Thoracic aorta (tissue), 2 donors: ENCODE measurements around the gene OR52M1. TPM values are rescaled to one million over a fixed set of nuclear protein-coding genes. Genes with fewer than 3 reads are reported as not detected.

Source experiments
- ATAC-seq: fragments of 150-250 bp; one replicate; pipeline ENCODE4 v1.8.0; 2017; ENCODE audit warnings: low read depth; ENCODE audit not compliant: insufficient number of reproducible peaks, low FRiP score
- DNase-seq: peaks from one replicate; pipeline ENCODE4 v3.0.0-alpha.2; 2020; ENCODE audit warnings: low spot score
- H3K27ac ChIP-seq, 2 donors: fragments of 200-600 bp; sonication (generic); 1 replicate in 1 of 2; 2 replicates in 1 of 2; pipeline ENCODE4 v1.5.1; 2016; ENCODE audit warnings: mild to moderate bottlenecking in 2 of 2, moderate library complexity in 2 of 2
- H3K27me3 ChIP-seq: fragments of 200-600 bp; sonication (generic); replicated peaks from 2 replicates; pipeline ENCODE4 v1.6.0; 2016; ENCODE audit warnings: mild to moderate bottlenecking; ENCODE audit not compliant: insufficient read depth
- H3K36me3 ChIP-seq: fragments of 200-600 bp; sonication (generic); one replicate; pipeline ENCODE4 v1.5.1; 2016
- H3K4me1 ChIP-seq, 2 donors: fragments of 200-600 bp; sonication (generic); 1 replicate in 1 of 2; 2 replicates in 1 of 2; pipeline versions ENCODE4 v1.5.1 to v1.6.0; 2016; ENCODE audit warnings: low read depth in 2 of 2, mild to moderate bottlenecking in 1 of 2; ENCODE audit not compliant: control insufficient read depth in 1 of 2
- H3K4me3 ChIP-seq: fragments of 200-600 bp; sonication (generic); 2 replicates; pipeline ENCODE4 v1.5.1; 2016; ENCODE audit warnings: mild to moderate bottlenecking
- H3K9me3 ChIP-seq: fragments of 200-600 bp; sonication (generic); 2 replicates; pipeline ENCODE4 v1.5.1; 2016
- total RNA-seq, 2 donors: library from RNA; depleted of rRNA; stranded (reverse); fragments of >200 nt; gene quantifications; one replicate each; pipeline versions ENCODE4 v1.1.0 to v1.2.3, GENCODE V29; 2016
- TF ChIP-seq, protein P1 (sequence below): fragments of 200-600 bp; sonication (generic); IDR thresholded peaks from one replicate; pipeline ENCODE4 v1.5.1; 2019; ENCODE audit warnings: antibody characterized with exemption

OR52M1 gene
- total RNA-seq, 2 donors from 2014 or later, result not detected

DNA sequence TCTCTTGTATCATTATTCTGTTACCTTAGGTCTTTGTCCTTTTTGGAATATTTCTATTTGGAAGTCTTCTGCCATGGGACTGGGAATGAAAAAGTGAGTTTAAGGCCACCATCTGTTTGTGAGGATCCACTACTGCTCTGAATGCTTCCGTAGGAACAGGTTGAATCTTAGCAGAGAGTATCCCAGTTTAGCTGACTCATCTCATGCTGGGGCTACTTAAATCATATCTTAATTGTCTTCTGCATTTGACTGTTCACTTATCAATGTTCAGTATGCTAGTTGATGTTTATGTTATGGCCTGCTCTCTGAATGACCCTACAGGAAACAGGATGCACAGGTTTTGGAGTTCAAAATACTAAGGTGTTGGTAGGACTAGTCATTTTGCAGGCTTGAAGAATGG lies 35.1 kb downstream of the OR52M1 start:
- DNase-seq, result no peak

GRCh38 chr11:4581443-4581842 lies 36.5 kb downstream of the OR52M1 start, which contains the start of gene OR52I2:
OR52I2 (plus strand) TSS chr11:4581743.
- no peaks in the 10 kb centered on the region for H3K4me1 ChIP-seq
- no peaks in the 10 kb centered on the region for H3K9me3 ChIP-seq
- H3K4me3 ChIP-seq, result no peak within 1 kb of the TSS
- DNase-seq, result no peak
- H3K27ac ChIP-seq, result no peak within 1 kb of the TSS
- no peak for ATAC-seq
- TF ChIP-seq, protein P1, sequence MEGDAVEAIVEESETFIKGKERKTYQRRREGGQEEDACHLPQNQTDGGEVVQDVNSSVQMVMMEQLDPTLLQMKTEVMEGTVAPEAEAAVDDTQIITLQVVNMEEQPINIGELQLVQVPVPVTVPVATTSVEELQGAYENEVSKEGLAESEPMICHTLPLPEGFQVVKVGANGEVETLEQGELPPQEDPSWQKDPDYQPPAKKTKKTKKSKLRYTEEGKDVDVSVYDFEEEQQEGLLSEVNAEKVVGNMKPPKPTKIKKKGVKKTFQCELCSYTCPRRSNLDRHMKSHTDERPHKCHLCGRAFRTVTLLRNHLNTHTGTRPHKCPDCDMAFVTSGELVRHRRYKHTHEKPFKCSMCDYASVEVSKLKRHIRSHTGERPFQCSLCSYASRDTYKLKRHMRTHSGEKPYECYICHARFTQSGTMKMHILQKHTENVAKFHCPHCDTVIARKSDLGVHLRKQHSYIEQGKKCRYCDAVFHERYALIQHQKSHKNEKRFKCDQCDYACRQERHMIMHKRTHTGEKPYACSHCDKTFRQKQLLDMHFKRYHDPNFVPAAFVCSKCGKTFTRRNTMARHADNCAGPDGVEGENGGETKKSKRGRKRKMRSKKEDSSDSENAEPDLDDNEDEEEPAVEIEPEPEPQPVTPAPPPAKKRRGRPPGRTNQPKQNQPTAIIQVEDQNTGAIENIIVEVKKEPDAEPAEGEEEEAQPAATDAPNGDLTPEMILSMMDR, result no peak
- H3K27me3 ChIP-seq, result no peaks in the 10 kb centered on the region
- H3K36me3 ChIP-seq, result no peaks in the 10 kb centered on the region

More for the DNA sequence above, 35.1 kb downstream of the OR52M1 start:
- no peaks in the 10 kb centered on the region for H3K27me3 ChIP-seq
- ATAC-seq, result no peak
- no peaks in the 10 kb centered on the region for H3K36me3 ChIP-seq
- no peak overlapping the region for H3K4me3 ChIP-seq
- no peaks in the 10 kb centered on the region for H3K4me1 ChIP-seq
- no peaks in the 10 kb centered on the region for H3K9me3 ChIP-seq
- no peak overlapping the region for H3K27ac ChIP-seq
- TF ChIP-seq, protein P1, result no peak

DNA sequence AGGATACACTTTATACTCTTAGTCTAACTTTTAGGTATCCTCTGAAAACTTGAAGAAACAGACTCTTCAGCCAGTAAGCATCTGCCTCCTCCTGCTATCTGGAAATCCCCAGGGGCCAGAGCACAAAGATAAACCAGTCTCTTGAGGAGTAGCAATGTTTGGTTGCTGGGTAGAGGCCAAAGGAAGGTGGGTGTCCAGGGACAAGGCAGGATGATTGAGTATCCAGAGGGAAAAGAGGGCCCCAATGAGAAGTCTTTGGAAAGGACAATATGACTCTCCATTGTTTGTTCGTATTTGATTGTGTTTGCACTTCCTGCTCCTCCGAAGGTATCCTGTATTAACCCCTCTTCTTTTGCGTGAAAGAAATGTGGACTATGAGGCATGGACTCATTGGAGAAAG lies 44.0 kb downstream of the OR52M1 start:
- Histone ChIP-seq H3K4me1 (no peaks in the 10 kb centered on the region), H3K27ac (no peak overlapping the region), H3K9me3 (no peaks in the 10 kb centered on the region), H3K27me3 (no peaks in the 10 kb centered on the region), H3K4me3 (no peak overlapping the region), H3K36me3 (no peaks in the 10 kb centered on the region)
- DNase-seq (no peak), ATAC-seq (no peak)
- TF ChIP-seq, protein P1, result no peak

DNA sequence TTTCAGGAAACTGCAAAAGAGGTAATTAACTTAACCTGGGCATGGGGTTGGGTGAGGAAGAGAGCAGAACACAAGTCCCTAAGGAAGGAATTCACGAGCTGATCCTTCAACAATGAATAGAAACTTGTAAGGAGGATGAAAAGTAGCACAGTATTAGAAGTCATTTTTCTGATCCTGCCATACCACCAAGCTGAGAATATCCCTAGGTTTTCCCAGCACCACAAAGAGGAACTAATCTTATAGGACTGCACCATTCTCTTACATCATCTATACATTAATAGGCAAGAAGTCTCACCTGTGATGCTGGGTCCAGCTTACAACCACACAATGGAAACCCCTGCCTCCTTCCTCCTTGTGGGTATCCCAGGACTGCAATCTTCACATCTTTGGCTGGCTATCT lies 48.7 kb downstream of the OR52M1 start, which contains the start of gene OR52I1:
OR52I1 (plus strand) TSS at position 301 of the 400 bp plus-strand sequence; CDS start at position 301, 0 bp downstream.
- Histone ChIP-seq H3K36me3 (peaks cover 4% of the 10 kb centered on the region), H3K27me3 (no peaks in the 10 kb centered on the region), H3K4me3 (no peak within 1 kb of the TSS), H3K4me1 (no peaks in the 10 kb centered on the region), H3K27ac (no peak within 1 kb of the TSS), H3K9me3 (no peaks in the 10 kb centered on the region)
- ATAC-seq (no peak), DNase-seq (no peak)
- TF ChIP-seq, protein P1, result no peak

Other genes with a start within 250 kb of the OR52M1 start
- gene OR52B4, start 176.8 kb upstream of the OR52M1 start, total RNA-seq, result not detected
- gene TRIM21, start 151.5 kb upstream of the OR52M1 start, total RNA-seq, result 10 to 100 TPM in 1 of 2 donors, 1 to 10 TPM in 1; 9.9 to 29.8 TPM
- not detected for gene OR52K2, start 95.9 kb upstream of the OR52M1 start, total RNA-seq
- gene OR52K1, start 62.5 kb upstream of the OR52M1 start, total RNA-seq, result not detected
- not detected for gene OR52I2, start 36.6 kb downstream of the OR52M1 start, total RNA-seq
- gene OR52I1, start 48.8 kb downstream of the OR52M1 start, total RNA-seq, result not detected
- 10 to 100 TPM; 16.0 to 25.4 TPM for gene TRIM68, start 63.0 kb downstream of the OR52M1 start, total RNA-seq
- not detected for gene OR51D1, start 92.3 kb downstream of the OR52M1 start, total RNA-seq
- under 1 TPM in 1 of 2 donors, not detected in 1; 0.21 TPM for gene OR51E1, start 98.8 kb downstream of the OR52M1 start, total RNA-seq
- gene OR51E2, start 152.7 kb downstream of the OR52M1 start, total RNA-seq, result not detected
- gene MMP26, start 159.6 kb downstream of the OR52M1 start, total RNA-seq, result not detected
- not detected for gene OR51F1, start 224.7 kb downstream of the OR52M1 start, total RNA-seq